ENCODE results near the gene MCTP2.
"Not testable (repeated sequence)": the region's sequence is repeated elsewhere in the genome, so short reads cannot be mapped to it uniquely, and the experiment has no call there.

MCTP2 gene

DNA sequence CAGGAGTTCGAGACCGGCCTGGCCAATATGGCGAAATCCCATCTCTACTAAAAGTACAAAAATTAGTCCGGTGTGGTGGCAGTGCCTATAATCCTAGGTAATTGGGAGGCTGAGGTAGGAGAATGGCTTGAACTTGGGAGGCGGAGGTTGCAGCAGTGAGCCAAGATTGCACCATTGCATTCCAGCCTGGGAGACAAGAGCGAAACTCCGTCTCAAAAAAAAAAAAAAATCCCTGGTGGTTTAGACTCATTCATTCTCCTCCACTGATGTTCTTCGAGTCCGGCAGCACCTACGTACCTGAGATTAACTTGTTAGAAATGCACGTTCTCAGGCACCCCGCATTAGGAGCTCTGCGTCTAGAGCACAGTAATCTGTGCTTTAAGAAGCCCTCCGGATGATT lies 3.7 kb downstream of the MCTP2 start:
- DNase-seq (ENCODE audit: low spot score): no peak

DNA sequence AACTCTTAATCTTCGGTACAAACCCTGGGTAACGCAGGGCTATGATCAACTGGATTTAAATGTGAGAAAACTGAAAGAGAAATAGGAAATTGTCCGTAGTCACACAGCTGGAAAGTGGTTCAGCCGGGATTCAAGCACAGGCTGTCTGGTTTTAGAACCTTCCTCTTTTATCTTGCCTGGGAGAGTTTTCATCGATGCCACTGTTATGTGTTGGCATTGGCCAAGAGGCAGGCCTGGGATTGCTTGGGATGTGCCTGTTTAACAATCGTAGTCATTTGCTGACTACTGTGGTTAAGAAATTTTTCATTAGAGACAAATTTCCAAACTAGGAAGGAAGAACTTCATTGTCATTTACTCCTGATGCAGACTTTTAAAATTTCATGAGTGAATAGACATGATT lies 4.3 kb downstream of the MCTP2 start:
- DNase-seq (ENCODE audit: low spot score): no peak

DNA sequence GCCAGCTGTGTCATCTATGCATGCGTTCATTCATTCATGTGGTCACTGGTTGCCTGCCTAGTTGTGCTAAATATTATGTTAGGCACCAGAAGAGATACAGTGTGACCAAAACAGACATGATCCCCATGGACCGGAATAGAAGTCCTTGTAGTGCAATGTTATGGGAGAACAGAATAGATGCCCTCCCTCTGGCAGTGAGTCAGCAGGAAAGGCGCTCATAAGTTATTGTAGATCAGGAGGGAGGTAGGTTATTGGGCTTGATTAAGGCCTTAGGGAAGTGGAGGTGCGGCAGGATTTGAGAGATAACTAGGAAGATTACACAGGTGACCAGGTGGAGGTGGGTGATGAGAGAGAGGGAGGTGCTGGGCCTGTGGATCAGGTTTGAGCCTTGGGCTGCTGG lies 5.2 kb downstream of the MCTP2 start:
- no peak for DNase-seq (ENCODE audit: low spot score)

DNA sequence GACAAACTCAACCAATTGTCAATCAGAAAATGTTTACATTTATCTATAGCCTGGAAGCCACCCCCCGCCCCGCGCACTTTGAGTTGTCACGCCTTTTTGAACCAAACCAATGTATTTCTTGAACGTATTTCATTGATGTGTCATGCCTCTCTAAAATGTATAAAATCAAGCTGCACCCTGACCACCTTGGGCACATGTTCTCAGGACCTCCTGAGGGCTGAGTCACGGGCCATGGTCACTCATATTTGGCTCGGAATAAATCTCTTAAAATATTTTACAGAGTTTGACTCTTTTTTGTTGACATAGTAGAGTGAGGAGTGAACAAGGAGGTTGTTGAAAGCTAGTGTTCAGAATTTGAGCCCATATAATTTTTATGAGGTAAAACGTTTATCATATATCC lies 6.5 kb downstream of the MCTP2 start:
- DNase-seq (ENCODE audit: low spot score): no peak

DNA sequence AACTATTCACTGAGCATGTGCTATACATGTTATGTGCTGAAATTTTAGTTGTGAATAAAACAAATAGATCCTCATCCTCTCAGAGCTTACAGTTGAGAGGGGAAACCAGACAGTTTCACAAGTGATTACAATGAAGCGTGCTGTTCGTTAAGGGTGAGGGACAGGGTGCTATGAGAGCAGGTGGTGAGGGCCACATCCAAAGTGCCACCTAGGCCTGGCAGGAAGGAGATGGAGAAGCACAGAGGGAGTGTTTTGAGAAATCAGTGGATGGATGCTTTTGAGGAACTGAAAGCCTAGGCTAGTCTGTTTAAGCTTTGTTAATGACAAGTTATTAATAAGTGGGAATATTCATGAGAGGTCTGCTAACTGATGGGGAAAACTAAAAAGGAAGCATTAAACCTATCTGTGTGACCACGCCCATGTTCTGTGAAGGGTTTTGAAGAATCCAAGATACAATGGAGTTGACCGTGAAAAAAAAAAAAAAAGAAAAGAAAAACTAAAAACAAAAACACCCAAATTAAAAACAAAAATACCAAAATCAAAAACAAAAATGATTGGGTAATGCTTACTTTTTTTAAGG lies 7.3 kb downstream of the MCTP2 start:
- DNase-seq (ENCODE audit: low spot score): no peak

DNA sequence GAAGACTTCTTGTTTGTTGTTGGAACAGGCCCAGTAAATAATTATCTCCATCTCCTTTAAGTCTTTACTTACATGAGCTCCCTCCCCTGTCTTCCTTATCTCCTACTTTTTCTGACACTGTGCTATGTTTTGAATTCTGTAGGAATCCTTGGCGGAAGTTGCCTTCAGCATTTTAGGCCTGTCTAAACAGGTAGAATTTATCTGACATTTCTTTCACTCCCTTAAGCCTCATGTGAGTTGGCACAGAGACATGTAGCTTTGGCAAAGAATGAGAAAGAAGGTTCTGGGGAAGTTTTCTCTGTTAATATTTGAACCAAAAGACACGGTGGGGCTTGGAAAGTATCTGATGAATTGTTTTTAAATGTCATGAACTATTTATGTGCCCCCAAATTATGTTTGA lies 8.1 kb downstream of the MCTP2 start:
- DNase-seq (ENCODE audit: low spot score): no peak

DNA sequence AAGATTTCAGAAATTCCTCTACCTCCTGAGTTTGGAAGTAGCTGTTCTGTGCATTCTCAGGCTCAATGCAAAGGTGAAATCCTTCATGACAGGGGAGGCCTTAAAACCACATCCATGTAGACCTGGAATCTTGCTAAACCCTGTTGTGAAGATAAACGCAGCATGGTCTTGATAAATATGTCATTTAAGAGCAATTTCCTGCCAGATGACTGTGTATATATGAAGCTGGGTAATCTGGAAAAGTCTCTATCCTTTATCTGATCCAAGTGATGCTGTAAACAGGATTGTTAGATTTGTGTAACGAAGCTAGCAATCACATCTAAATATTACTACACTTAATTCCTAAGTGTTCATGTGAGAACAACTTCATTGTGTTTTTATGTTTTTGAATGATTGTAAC lies 9.1 kb downstream of the MCTP2 start:
- DNase-seq (ENCODE audit: low spot score): no peak

DNA sequence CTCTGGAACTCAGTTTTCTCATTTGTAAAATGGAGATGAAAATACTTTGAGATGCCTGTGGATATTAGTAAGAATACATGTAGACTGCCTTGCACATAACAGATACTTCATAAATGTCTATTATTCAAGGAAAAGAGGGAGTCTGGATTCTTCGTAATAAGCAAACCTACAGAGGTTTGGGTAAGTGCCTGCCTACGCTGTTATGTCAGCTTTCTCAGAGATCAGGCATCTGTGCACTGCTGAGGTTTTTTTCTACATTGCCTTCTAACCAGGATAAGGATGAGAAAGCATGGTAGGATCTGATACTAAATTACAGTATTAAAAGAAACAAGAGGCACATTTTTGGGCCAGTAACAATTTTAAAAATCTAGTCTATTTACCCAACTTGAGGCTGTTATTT lies 10.9 kb downstream of the MCTP2 start:
- no peak for DNase-seq (ENCODE audit: low spot score)

DNA sequence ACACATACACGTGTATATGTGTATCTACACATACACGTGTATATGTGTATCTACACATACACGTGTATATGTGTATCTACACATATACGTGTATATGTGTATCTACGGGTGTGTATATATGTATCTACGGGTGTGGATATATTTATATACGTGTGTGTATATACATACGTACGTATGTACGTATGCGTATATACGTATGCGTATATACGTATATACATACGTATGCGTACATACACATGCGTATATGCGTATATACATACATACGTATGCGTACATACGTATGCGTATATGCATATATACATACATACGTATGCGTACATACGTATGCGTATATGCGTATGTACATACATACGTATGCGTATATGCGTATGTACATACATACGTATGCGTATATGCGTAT lies 11.6 kb downstream of the MCTP2 start:
- not testable (repeated sequence) for DNase-seq (ENCODE audit: low spot score)

DNA sequence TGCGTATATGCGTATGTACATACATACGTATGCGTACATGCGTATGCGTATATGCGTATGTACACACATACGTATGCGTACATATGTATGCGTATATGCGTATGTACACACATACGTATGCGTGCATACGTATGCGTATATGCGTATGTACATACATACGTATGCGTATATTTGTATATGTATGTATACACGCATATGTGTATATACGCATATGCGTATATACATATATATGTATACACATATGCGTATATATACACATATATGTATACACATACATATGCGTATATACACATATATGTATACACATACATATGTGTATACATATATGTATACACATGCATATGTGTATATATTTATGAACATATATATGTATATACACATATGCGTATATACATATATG lies 12.1 kb downstream of the MCTP2 start:
- DNase-seq (ENCODE audit: low spot score): no peak

DNA sequence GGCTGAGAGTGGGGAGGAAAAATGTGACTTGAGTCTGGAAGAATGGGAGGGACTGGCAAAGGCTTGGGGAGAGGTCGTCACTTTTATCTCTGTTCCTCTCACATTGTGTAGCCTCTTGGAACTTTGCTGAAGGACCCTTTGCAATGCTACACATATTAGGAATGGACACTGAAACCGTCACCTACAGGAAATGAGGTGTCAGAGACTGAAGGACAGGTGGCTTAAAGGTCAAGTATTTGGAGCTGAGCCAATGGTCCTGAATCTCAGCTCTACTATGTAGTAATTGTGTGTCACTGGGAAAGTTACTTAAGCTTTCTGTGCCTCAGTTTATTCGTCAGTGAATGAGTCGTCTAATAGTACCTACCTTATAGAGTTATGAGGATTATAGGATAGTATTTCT lies 14.7 kb downstream of the MCTP2 start:
- no peak for DNase-seq (ENCODE audit: low spot score)

DNA sequence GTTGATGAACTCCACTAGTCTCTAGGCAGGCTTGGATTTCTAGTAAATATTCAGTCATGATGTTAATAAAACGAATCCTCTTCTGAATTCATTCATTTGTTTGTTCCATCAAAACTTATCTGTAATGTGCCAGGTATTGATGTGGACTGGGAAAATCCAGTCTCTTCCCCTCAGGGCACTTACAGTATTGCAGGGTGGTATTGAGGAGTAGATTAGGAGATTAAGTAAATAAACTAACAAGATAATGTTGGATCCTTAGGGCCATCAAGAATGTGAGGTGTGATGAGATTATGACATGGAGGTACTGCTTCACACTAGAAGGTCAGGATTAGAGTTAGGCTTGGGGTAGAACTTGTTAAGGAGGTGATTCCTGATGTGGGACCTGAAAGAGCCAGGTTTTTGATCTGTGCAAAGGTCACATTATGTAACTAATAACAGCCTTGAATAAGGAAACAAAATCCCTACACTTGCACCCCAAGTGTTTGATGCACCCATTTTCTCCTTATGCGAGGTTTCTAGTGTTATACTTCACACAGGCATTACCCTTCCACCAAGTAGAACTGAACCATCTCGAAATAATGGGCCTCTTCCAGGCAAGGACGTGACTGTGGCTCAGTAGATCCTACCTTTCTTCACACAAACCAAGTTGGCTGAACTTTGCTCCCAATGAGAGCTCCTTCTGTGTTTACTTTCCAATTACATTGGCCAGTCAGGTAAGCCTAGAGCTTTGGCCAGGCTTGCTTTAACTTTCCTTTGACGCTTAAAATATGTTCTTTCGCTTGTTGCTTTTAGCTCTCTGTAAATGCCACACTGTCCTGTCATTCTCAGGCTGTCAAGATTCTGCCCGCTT lies 16.7 kb downstream of the MCTP2 start:
- no peak for DNase-seq (ENCODE audit: low spot score)

DNA sequence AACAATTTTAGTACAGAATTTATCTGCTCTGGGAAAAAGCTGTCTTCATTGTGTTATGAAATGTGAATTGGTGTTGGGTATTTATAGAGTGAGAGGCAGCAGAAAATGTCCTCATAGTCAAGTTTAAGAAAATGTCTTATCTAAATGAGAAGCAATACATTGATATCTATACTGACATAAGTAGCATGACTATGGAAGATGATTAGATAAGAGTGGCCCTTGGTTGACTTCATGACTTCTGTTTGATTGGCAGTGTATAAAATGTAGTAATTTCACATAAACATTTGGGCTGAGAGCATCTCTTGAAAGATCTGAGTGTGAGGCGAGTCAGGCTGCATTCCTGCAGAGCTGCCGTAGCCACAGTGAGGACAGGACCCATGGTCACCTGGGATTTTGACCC lies 19.4 kb downstream of the MCTP2 start:
- no peak for DNase-seq (ENCODE audit: low spot score)

DNA sequence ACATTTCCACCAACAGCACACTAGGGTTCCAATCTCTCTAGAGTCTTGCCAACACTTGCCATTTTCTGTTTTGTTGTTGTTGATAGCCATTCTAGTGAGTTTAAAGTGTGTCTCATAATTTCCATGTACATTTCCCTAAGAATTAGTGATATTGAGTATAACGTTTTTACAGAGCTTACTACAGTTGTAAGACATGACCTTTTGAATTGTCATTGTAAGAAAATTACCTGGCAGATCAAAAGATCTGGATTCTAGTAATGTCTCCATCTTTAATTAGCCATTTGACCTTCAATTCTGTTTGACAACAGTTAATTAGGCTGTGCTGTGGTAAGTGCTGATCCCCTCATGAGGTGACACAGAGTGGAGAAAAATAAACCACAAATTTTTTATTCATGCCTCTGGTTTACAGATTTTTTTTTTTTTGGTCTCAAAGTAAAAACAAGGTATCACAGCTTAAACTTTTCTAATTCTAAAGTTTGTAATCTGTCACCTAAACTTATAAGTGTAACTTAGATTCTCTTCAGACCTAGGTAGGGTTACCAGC lies 20.9 kb downstream of the MCTP2 start:
- no peak for DNase-seq (ENCODE audit: low spot score)

DNA sequence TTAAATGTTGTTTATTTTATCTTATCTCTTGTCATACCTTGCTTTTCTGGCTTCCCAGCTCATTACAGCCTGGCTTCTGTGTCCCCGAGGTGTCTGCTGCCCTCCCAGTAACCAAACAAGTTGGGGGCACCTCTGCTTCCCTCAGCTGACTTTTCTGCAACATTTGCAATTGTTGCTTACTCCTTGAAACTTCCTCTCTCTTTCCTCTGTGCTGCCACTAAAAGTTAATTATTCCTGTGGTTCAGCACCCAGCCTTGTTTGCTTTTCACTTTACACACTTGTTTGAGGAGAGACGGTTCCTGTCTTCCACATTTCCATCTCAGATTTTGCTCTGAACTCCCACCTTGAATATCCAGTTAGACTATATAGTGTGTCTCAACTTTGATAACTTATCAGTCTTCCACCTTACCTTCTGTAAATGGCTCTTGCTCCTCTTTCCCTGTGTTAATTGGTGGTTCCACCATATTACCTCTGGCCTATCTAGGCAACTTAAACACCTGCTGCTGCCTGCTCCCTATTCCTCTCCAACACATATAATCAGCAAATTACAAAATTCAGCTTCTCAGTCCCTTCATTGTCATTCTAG lies 21.6 kb downstream of the MCTP2 start:
- DNase-seq (ENCODE audit: low spot score): no peak

DNA sequence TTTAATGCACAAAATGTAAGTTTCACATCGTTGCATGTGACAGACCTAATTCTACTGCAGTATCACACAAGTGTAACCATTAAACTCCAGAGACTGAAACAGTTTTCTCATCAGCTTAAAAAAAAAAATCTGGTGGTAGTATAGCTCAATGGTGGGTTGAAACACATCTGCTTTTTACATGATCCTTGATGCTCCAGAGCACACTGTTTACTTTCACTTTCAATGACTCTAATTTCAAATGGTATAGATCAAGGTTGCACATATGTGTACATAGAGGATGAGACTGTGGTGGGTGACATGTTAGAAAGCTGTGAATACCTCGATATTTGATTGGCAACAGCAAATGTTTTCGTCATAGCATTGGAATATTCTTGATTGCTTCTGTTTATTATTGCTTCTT lies 22.4 kb downstream of the MCTP2 start:
- no peak for DNase-seq (ENCODE audit: low spot score)

DNA sequence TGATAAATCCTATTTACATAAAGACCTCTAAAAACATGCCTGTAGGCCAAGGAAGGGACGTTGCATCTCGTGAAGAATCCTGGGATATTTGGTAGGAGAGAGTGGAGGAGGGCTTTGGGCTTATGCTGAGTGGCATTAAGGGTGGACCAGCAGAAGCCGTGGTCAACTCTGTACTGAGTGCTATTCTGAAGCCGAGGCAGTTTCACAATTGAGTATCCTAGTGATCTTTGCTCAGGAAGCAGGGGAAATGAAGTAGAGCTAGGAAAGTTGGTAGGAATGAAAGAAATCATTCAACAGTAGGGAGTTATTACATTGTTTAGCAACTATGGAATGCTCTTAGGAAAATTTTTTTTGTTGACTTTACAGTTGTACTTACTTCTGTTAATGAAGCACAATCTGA lies 24.2 kb downstream of the MCTP2 start:
- DNase-seq (ENCODE audit: low spot score): no peak

DNA sequence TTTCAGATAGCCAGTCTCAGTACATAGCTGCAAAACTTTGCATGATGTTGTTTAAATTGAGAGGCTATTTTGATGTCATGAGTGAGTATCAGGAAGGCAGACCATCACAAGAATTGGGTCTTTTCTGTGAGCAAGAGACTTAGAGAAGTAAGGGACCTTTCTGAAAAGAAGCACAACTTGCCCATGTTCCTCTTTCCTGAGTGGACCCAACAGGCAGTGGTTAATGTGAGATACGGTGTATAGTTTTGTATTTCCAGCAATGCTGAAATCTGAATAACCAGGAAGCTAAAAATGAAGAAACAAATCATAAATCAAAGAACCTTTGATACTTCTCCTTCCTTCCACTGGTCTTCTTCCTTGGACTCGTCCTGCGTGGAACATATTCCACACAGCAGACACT lies 25.1 kb downstream of the MCTP2 start:
- no peak for DNase-seq (ENCODE audit: low spot score)

DNA sequence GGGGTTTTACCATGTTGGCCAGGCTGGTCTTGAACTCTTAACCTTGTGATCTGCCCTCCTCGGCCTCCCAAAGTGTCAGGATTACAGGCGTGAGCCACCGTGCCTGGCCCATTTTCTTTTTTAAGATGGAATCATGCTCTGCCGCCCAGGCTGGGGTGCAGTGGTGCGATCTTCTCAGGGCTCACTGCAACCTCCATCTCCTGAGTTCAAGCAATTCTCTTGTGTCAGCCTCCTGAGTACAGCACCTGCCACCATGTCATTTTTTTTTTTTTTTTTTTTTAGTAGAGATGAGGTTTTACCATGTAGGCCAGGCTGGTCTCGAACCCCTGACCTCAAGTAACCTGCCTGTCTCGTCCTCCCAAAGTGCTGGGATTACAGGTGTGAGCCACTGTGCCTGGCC lies 26.4 kb downstream of the MCTP2 start:
- not testable (repeated sequence) for DNase-seq (ENCODE audit: low spot score)

DNA sequence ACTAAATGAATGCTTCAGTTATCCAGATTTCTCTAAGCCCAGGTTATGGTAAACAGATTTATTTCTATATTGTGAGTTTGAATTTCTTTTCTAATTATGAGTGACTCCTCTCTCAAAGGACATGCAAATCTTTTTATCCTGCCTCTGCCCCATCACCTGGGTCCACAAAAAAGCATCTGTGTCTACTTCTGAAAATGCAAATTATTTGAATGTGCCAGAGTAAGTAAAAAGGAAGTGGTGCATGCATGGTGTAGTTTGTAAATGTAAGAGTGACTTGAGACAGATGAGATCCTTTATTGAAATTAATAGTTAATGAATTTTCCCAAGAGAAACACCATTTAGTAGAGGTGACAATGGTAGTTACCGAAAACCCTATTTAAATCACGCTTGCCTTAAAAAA lies 26.9 kb downstream of the MCTP2 start:
- no peak for DNase-seq (ENCODE audit: low spot score)

DNA sequence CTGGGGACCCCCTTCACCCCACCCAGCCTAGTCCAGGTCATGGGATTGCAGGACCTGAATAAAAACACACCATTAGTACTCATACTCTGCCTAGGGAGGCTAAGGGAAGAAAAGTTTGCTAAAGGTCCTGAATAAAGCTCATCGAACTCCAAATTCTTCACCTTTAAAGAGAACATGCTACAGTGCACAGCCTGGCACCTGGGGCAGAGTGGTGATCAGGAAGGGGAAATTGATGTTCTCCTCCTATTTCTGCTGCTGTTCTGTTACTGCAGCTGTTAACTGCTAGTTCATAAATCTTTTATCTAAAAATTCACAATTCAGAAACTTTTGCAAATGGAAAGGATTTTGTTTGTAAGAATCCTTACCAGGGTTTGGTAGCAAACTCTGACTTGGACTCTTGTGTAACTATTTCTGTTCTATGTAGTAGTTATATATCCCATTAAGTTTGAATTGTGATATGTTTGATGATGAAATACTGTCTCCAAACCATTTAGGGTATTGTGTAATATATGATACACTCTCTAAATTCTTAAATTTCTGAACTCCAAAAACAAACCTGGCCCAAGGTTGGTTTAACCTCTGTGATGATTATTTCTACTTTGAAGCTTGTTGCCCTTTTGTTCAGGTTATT lies 27.9 kb downstream of the MCTP2 start:
- no peak for DNase-seq (ENCODE audit: low spot score)

DNA sequence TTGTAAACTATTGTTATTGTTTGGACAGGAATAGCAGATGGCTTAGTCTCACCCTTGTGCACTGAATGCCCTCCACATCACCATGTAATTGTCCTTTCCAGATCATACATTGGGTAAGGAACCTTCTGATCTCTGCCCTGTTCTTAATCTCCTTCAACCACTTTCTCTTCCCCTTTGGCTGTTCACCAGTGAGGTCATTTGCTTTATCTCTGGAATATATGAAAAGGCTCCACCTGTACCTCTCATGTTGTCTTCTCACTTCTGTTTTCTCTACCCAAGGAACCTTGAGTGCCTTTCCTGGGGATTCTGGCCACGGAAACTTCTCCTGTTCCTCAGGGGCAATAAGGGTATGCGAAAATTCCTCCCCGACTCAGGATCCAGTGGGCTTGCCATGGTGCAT lies 28.5 kb downstream of the MCTP2 start:
- no peak for DNase-seq (ENCODE audit: low spot score)

DNA sequence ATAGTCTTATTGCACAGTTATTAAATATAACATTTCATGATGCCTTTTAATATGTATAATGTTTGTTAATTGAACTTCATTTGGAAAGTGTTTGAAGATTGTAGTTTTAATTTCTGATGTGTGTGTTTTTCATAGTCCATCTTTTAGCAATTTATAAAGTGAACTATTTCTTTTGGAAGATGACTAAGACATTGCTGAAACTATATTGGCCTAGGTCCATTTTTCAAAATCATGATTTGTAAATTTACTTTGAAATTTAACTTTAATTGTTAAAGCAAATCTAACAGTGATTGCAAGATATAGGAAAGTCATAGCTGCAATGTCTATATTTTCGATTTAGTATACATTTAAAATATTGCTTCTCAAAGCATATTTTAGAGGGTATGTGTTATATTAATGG lies 30.8 kb downstream of the MCTP2 start:
- no peak for DNase-seq (ENCODE audit: low spot score)
